HCT116 (cell line): ENCODE results near the gene CNTNAP2. TPM values are rescaled to one million over a fixed set of nuclear protein-coding genes. Genes with fewer than 3 reads are reported as not detected.

Experiments used
- ATAC-seq: fragments of 200-7000 bp; cut with Tn5 transposase; 2 replicates; pipeline ENCODE4 v1.9.1; 2020; ENCODE audit warnings: mild to moderate bottlenecking, moderate library complexity
- BruUV-seq: library from RNA; stranded (reverse); fragments of 400-500 nt; replicated peaks from 2 replicates; lab custom pipeline; 2021; lab: Mats Ljungman, UMichigan
- CTCF ChIA-PET: fragments of 300-600 bp; sonication (Branson Sonifier 250); formaldehyde crosslinking; loops from one replicate; lab custom pipeline; 2021; ENCODE audit warnings: antibody characterized with exemption; lab: Charles Lee
- POLR2A ChIA-PET: fragments of 300-600, 350-600 bp; sonication (Branson Sonifier 250); formaldehyde crosslinking; loops from one replicate; lab custom pipeline; 2021; ENCODE audit warnings: antibody characterized with exemption; lab: Charles Lee
- RAD21 ChIA-PET, 2 experiments: fragments of 300-600 bp; sonication (Branson Sonifier 250); formaldehyde crosslinking; loops; one replicate each; lab custom pipeline; 2023; ENCODE audit warnings: low total read pairs in 2 of 2; ENCODE audit not compliant: uncharacterized antibody in 2 of 2, unreplicated experiment in 2 of 2, low non-redundant PET in 1 of 2; lab: Charles Lee
- DNase-seq: peaks from one replicate; pipeline ENCODE4 v3.0.0-alpha.2; 2010; ENCODE audit warnings: low read depth, low spot score
- H2AFZ ChIP-seq: fragments of 200-600 bp; shearing (Covaris generic), sonication (generic); 2 replicates; pipeline ENCODE4 v1.6.1; 2017; ENCODE audit warnings: low read depth, mixed run types, mixed read lengths, antibody characterized with exemption, low read length; ENCODE audit not compliant: poor library complexity, severe bottlenecking
- H3K27ac ChIP-seq: 2 replicates; pipeline ENCODE4 v1.5.1; 2012; ENCODE audit warnings: low read depth, low read length
- H3K27me3 ChIP-seq: fragments of 200-600 bp; sonication (generic); 2 replicates; pipeline ENCODE4 v1.6.1; 2016; ENCODE audit warnings: mixed run types, low read length, mixed read lengths; ENCODE audit not compliant: insufficient read depth
- H3K36me3 ChIP-seq, 2 experiments: fragments of 200-500 bp in 1 of 2; fragments of 200-600 bp in 1 of 2; sonication (Bioruptor generic) in 1 of 2; sonication (generic) in 1 of 2; 2 replicates each; pipeline versions ENCODE4 v1.5.1 to v1.6.1; 2014 to 2016; ENCODE audit warnings: low read length in 2 of 2, inconsistent platforms in 1 of 2, mixed read lengths in 1 of 2, mixed run types in 1 of 2; ENCODE audit not compliant: insufficient read depth in 2 of 2, control insufficient read depth in 1 of 2
- H3K4me1 ChIP-seq, 2 experiments: fragments of 200-600 bp in 1 of 2; sonication (generic) in 1 of 2; 2 replicates each; pipeline versions ENCODE4 v1.5.1 to v1.6.1; 2012 to 2017; ENCODE audit warnings: low read length in 2 of 2, inconsistent platforms in 1 of 2, mild to moderate bottlenecking in 1 of 2, mixed read lengths in 1 of 2, mixed run types in 1 of 2, moderate library complexity in 1 of 2; ENCODE audit not compliant: insufficient read depth in 2 of 2, control insufficient read depth in 1 of 2
- H3K4me2 ChIP-seq: fragments of 200-600 bp; sonication (generic); 2 replicates; pipeline ENCODE4 v1.6.1; 2017; ENCODE audit warnings: mixed run types, low read length, mixed read lengths
- H3K4me3 ChIP-seq, 2 experiments: fragments of 200-600 bp in 1 of 2; sonication (generic) in 1 of 2; replicated peaks in 1 of 2; 2 replicates each; pipeline ENCODE4 v1.5.1; 2011 to 2016; ENCODE audit warnings: low read length in 2 of 2, control low read depth in 1 of 2, low read depth in 1 of 2, mild to moderate bottlenecking in 1 of 2, mixed read lengths in 1 of 2, mixed run types in 1 of 2
- H3K79me2 ChIP-seq: fragments of 200-600 bp; sonication (generic); 2 replicates; pipeline ENCODE4 v1.6.1; 2017; ENCODE audit warnings: mild to moderate bottlenecking, mixed run types, low read length, moderate library complexity, mixed read lengths; ENCODE audit not compliant: insufficient read depth
- H3K9ac ChIP-seq: fragments of 200-600 bp; sonication (generic); 2 replicates; pipeline ENCODE4 v1.6.1; 2016; ENCODE audit warnings: low read length, mixed read lengths
- H3K9me2 ChIP-seq: fragments of 200-600 bp; sonication (generic), shearing (Covaris generic); 2 replicates; pipeline ENCODE4 v1.6.1; 2017; ENCODE audit warnings: mixed run types, mild to moderate bottlenecking, moderate library complexity; ENCODE audit not compliant: insufficient read depth
- H3K9me3 ChIP-seq, 2 experiments: fragments of 200-500 bp in 1 of 2; fragments of 200-600 bp in 1 of 2; sonication (Bioruptor generic) in 1 of 2; sonication (generic) in 1 of 2; 2 replicates each; pipeline ENCODE4 v1.6.1; 2014 to 2017; ENCODE audit warnings: low read length in 2 of 2, mixed read lengths in 2 of 2, inconsistent platforms in 1 of 2, low read depth in 1 of 2, mild to moderate bottlenecking in 1 of 2, mixed run types in 1 of 2, moderate library complexity in 1 of 2; ENCODE audit not compliant: control insufficient read depth in 1 of 2, insufficient read depth in 1 of 2
- H4K20me1 ChIP-seq: fragments of 200-600 bp; sonication (generic), shearing (Covaris generic); 2 replicates; pipeline ENCODE4 v1.6.1; 2017; ENCODE audit warnings: mixed run types, mild to moderate bottlenecking, moderate library complexity; ENCODE audit not compliant: insufficient read depth
- CBX3 ChIP-seq: IDR thresholded peaks from 2 replicates; pipeline ENCODE4 v1.6.1; 2012; ENCODE audit warnings: low read depth
- CEBPB ChIP-seq: IDR thresholded peaks from 2 replicates; pipeline ENCODE4 v1.6.1; 2012; ENCODE audit warnings: low read depth
- EGR1 ChIP-seq: IDR thresholded peaks from 2 replicates; pipeline ENCODE4 v1.6.1; 2012; ENCODE audit warnings: low read depth
- ELF1 ChIP-seq: IDR thresholded peaks from 2 replicates; pipeline ENCODE4 v1.6.1; 2012; ENCODE audit warnings: low read depth, borderline replicate concordance
- EZH2 ChIP-seq: fragments of 200-600 bp; sonication (generic); IDR thresholded peaks from 2 replicates; pipeline ENCODE4 v1.6.1; 2017; ENCODE audit warnings: antibody characterized with exemption, mixed run types
- EZH2phosphoT487 ChIP-seq: fragments of 200-600 bp; IDR thresholded peaks from 2 replicates; pipeline ENCODE4 v1.6.1; 2018; ENCODE audit warnings: antibody characterized with exemption, borderline replicate concordance
- FOSL1 ChIP-seq: IDR thresholded peaks from 2 replicates; pipeline ENCODE4 v1.6.1; 2012; ENCODE audit warnings: low read depth
- POLR2AphosphoS5 ChIP-seq: IDR thresholded peaks from 2 replicates; pipeline ENCODE4 v1.6.1; 2011; ENCODE audit warnings: mild to moderate bottlenecking, low read depth, low read length, moderate library complexity
- RAD21 ChIP-seq: IDR thresholded peaks from 2 replicates; pipeline ENCODE4 v1.6.1; 2012; ENCODE audit warnings: low read depth, mild to moderate bottlenecking
- SIN3A ChIP-seq: IDR thresholded peaks from 2 replicates; pipeline ENCODE4 v1.6.1; 2012; ENCODE audit warnings: low read depth
- SP1 ChIP-seq: IDR thresholded peaks from 2 replicates; pipeline ENCODE4 v1.6.1; 2012; ENCODE audit warnings: low read depth
- SRF ChIP-seq: IDR thresholded peaks from 2 replicates; pipeline ENCODE4 v1.6.1; 2012; ENCODE audit warnings: low read depth
- TCF7L2 ChIP-seq: IDR thresholded peaks from 2 replicates; pipeline ENCODE4 v1.7.0; 2011; ENCODE audit warnings: borderline replicate concordance, inconsistent platforms; ENCODE audit not compliant: insufficient read depth, insufficient read length; ENCODE audit errors: extremely low read depth
- YY1 ChIP-seq: IDR thresholded peaks from 2 replicates; pipeline ENCODE4 v1.6.1; 2011; ENCODE audit warnings: low read length, low read depth, moderate library complexity, mild to moderate bottlenecking; ENCODE audit not compliant: insufficient replicate concordance; ENCODE audit errors: extremely low read depth
- ZFX ChIP-seq: fragments of 450-650 bp; IDR thresholded peaks from 2 replicates; pipeline ENCODE4 v1.6.1; 2017
- ZNF274 ChIP-seq: fragments of 200-500 bp; sonication (Bioruptor generic); IDR thresholded peaks from 2 replicates; pipeline ENCODE4 v1.6.1; 2014; ENCODE audit warnings: mild to moderate bottlenecking, low read depth, low read length, inconsistent platforms
- intact Hi-C: fragments of 100-400 bp; cut with micrococcal nuclease; formaldehyde crosslinking; loops from 2 replicates; pipeline ENCODE4 v1.10.0; 2022
- total RNA-seq: library from RNA; stranded (reverse); gene quantifications from one replicate; pipeline ENCODE4 v1.2.1, GENCODE V29; 2021; ENCODE audit not compliant: unreplicated experiment
- TF ChIP-seq, protein P1 (sequence below), 3 experiments: fragments of 200-600 bp in 1 of 3; sonication (generic) in 1 of 3; IDR thresholded peaks in 2 of 3; conservative IDR thresholded peaks in 1 of 3; 2 replicates each; pipeline ENCODE4 v1.5.1; 2012 to 2017; ENCODE audit warnings: low read depth in 2 of 3, low read length in 2 of 3, antibody characterized with exemption in 1 of 3, borderline replicate concordance in 1 of 3, control low read depth in 1 of 3, mild to moderate bottlenecking in 1 of 3, mixed read lengths in 1 of 3, mixed run types in 1 of 3, moderate library complexity in 1 of 3; ENCODE audit not compliant: insufficient read depth in 1 of 3
- TF ChIP-seq, protein P2 (sequence below): IDR thresholded peaks from 2 replicates; pipeline ENCODE4 v1.6.1; 2011; ENCODE audit warnings: mild to moderate bottlenecking, low read length, moderate library complexity; ENCODE audit not compliant: insufficient replicate concordance; ENCODE audit errors: extremely low read depth
- TF ChIP-seq, protein P3 (sequence below): IDR thresholded peaks from 2 replicates; pipeline ENCODE4 v1.6.1; 2012
- TF ChIP-seq, protein P4 (sequence below): IDR thresholded peaks from 2 replicates; pipeline ENCODE4 v1.6.1; 2012

The CNTNAP2 gene
- total RNA-seq, 1 experiment from 2014 or later: 0.37 TPM

DNA sequence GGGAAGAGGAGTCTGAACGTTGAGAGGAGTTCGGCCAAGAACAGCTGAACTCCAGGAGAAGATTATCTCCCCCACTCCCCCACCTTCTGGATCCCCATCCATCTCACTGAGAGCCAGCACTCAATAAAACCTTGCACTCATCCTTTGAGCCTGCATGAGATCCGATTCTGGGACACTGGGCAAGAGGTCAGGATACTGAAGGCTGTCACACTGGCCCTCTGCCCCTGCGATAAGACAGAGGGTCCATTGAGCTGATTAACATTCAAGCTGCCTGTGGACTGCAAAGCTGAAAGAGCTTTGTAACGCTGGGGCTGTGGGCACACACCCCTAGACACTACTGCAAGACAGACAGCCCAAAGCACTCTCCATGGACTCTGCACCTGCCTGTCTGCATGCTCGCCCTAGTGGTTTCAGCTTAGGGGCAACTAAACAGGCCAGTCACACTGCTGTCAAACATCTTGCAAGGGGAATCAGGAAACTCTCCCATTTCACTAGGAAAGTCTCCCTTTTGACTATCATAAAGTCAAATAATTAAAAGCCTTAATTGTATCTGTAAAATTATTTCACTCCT, 42.3 kb upstream of the CNTNAP2 start:
- Histone ChIP-seq H3K4me2 (no peak overlapping the region), H3K27ac (no peak overlapping the region), H3K4me1 (no peaks in the 10 kb centered on the region), H3K36me3 (no peaks in the 10 kb centered on the region; a peak in 1 of 4 replicates), H3K9ac (no peak overlapping the region), H2AFZ (no peak overlapping the region), H3K79me2 (no peaks in the 10 kb centered on the region), H3K9me2 (no peaks in the 10 kb centered on the region), H4K20me1 (no peaks in the 10 kb centered on the region), H3K4me3 (no peak overlapping the region), H3K27me3 (no peaks in the 10 kb centered on the region), H3K9me3 (peaks cover 5 to 10% of the 10 kb centered on the region in 2 experiments; a peak in 3 of 4 replicates)
- ChIA-PET RAD21 (no interaction called here), POLR2A (no interaction called here), CTCF (no interaction called here)
- intact Hi-C loops: no loop called here
- no peak for ATAC-seq
- TF ChIP-seq TCF7L2 (no peak), CBX3 (no peak), YY1 (no peak), EGR1 (no peak), SRF (no peak), ZFX (no peak), POLR2AphosphoS5 (no peak), FOSL1 (no peak), ELF1 (no peak), SIN3A (no peak), EZH2phosphoT487 (no peak), SP1 (no peak), CEBPB (no peak), EZH2 (no peak), ZNF274 (no peak), RAD21 (no peak)
- TF ChIP-seq, protein P1, sequence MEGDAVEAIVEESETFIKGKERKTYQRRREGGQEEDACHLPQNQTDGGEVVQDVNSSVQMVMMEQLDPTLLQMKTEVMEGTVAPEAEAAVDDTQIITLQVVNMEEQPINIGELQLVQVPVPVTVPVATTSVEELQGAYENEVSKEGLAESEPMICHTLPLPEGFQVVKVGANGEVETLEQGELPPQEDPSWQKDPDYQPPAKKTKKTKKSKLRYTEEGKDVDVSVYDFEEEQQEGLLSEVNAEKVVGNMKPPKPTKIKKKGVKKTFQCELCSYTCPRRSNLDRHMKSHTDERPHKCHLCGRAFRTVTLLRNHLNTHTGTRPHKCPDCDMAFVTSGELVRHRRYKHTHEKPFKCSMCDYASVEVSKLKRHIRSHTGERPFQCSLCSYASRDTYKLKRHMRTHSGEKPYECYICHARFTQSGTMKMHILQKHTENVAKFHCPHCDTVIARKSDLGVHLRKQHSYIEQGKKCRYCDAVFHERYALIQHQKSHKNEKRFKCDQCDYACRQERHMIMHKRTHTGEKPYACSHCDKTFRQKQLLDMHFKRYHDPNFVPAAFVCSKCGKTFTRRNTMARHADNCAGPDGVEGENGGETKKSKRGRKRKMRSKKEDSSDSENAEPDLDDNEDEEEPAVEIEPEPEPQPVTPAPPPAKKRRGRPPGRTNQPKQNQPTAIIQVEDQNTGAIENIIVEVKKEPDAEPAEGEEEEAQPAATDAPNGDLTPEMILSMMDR (IDR thresholded peaks at IDR 0.05 in 2 of 3, conservative IDR thresholded peaks at IDR 0.05 in 1 of 3; ENCODE audit: borderline replicate concordance in 1 of 3, insufficient read depth in 1 of 3, low read depth in 2 of 3, low read length in 2 of 3): no peak
- TF ChIP-seq, protein P2, sequence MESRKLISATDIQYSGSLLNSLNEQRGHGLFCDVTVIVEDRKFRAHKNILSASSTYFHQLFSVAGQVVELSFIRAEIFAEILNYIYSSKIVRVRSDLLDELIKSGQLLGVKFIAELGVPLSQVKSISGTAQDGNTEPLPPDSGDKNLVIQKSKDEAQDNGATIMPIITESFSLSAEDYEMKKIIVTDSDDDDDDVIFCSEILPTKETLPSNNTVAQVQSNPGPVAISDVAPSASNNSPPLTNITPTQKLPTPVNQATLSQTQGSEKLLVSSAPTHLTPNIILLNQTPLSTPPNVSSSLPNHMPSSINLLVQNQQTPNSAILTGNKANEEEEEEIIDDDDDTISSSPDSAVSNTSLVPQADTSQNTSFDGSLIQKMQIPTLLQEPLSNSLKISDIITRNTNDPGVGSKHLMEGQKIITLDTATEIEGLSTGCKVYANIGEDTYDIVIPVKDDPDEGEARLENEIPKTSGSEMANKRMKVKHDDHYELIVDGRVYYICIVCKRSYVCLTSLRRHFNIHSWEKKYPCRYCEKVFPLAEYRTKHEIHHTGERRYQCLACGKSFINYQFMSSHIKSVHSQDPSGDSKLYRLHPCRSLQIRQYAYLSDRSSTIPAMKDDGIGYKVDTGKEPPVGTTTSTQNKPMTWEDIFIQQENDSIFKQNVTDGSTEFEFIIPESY: no peak
- TF ChIP-seq, protein P3, sequence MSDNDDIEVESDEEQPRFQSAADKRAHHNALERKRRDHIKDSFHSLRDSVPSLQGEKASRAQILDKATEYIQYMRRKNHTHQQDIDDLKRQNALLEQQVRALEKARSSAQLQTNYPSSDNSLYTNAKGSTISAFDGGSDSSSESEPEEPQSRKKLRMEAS: no peak
- TF ChIP-seq, protein P4, sequence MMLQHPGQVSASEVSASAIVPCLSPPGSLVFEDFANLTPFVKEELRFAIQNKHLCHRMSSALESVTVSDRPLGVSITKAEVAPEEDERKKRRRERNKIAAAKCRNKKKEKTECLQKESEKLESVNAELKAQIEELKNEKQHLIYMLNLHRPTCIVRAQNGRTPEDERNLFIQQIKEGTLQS: no peak
- DNase-seq: no peak
- no TSS peak for BruUV-seq
